Gastrocnemius medialis (tissue), 4 donors: ENCODE data around the gene PIK3R1. TPM values are rescaled to one million over a fixed set of nuclear protein-coding genes. Genes with fewer than 3 reads are reported as not detected.

Source experiments
- ATAC-seq, 2 donors: fragments of 150-250 bp; one replicate each; pipeline ENCODE4 v1.9.1; 2016
- DNase-seq, 2 donors: peaks; one replicate each; pipeline ENCODE4 v3.0.0-alpha.2; 2019
- H3K27ac ChIP-seq, 4 donors: fragments of 200-600 bp; sonication (generic); 1 replicate in 1 of 4; 2 replicates in 3 of 4; pipeline ENCODE4 v1.5.1; 2016 to 2018; ENCODE audit warnings: mild to moderate bottlenecking in 2 of 4, moderate library complexity in 1 of 4
- H3K27me3 ChIP-seq, 3 donors: fragments of 200-600 bp; sonication (generic) in 2 of 3; 1 replicate in 1 of 3; 2 replicates in 2 of 3; pipeline versions ENCODE4 v1.5.1 to v1.6.0; 2016 to 2019; ENCODE audit warnings: mild to moderate bottlenecking in 1 of 3, moderate library complexity in 1 of 3
- H3K36me3 ChIP-seq, 2 donors: fragments of 200-600 bp; sonication (generic) in 1 of 2; one replicate each; pipeline ENCODE4 v1.5.1; 2017 to 2018
- H3K4me1 ChIP-seq, 2 donors: fragments of 200-600 bp; sonication (generic) in 1 of 2; one replicate each; pipeline ENCODE4 v1.5.1; 2016 to 2017; ENCODE audit warnings: mild to moderate bottlenecking in 2 of 2
- H3K4me3 ChIP-seq, 4 donors: fragments of 200-600 bp; sonication (generic) in 3 of 4; 1 replicate in 1 of 4; 2 replicates in 3 of 4; pipeline ENCODE4 v1.5.1; 2016 to 2019; ENCODE audit warnings: mild to moderate bottlenecking in 2 of 4
- H3K9me3 ChIP-seq, 3 donors: fragments of 200-600 bp; sonication (generic) in 2 of 3; 1 replicate in 1 of 3; 2 replicates in 2 of 3; pipeline ENCODE4 v1.5.1; 2016 to 2019
- POLR2A ChIP-seq, 2 donors: fragments of 450-650 bp; IDR thresholded peaks; one replicate each; pipeline ENCODE4 v1.6.1; 2017; ENCODE audit warnings: antibody characterized with exemption in 2 of 2, mild to moderate bottlenecking in 2 of 2, moderate library complexity in 2 of 2
- in situ Hi-C, 4 donors: fragments of 200-750 bp; cut with MboI; loops; one replicate each; pipeline versions ENCODE4 v1.15.0 to v1.8.0; 2017; ENCODE audit warnings: low sequenced_read_pairs in 4 of 4
- intact Hi-C: fragments of 100-400 bp; cut with DNase I; formaldehyde crosslinking; loops from one replicate; pipeline ENCODE4 v1.15.1; 2023; ENCODE audit warnings: low total_unique reads
- total RNA-seq, 4 donors: library from RNA; depleted of rRNA; stranded (reverse); fragments of >200 nt; gene quantifications; one replicate each; pipeline versions ENCODE4 v1.1.0 to v1.2.3, GENCODE V29; 2016
- TF ChIP-seq, protein P1 (sequence below), 5 experiments: fragments of 450-650 bp in 3 of 5; fragments of 200-600 bp in 2 of 5; sonication (generic) in 2 of 5; IDR thresholded peaks in 4 of 5; conservative IDR thresholded peaks in 1 of 5; 1 replicate in 4 of 5; 2 replicates in 1 of 5; pipeline ENCODE4 v1.5.1; 2016 to 2019; ENCODE audit warnings: antibody characterized with exemption in 5 of 5, mild to moderate bottlenecking in 3 of 5, moderate library complexity in 3 of 5

PIK3R1 gene
- total RNA-seq, 4 donors from 2014 or later = 87.2 to 129 (median 100) TPM

DNA sequence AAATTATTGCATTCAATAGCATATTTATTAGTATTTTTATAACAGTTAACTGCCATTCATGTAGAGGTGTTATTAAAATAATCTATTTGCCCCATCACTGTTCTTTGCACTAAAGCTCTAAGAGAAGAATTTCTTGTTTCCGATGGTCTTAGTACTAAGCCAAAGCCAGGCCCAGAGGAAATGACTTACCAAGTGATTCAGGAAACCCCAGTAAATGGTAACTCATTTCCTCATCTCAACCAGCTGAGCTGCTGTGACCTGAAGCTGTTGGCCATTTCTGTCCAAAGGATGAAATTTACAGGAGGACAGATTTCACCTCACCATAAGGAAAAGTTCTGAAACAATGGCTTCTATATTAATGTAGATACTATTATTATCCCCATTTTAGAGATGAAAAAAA is 117.0 kb downstream of the PIK3R1 start:
- in situ Hi-C loops = no loop called here
- Histone ChIP-seq H3K27me3 (no peaks in the 10 kb centered on the region), H3K4me3 (no peak overlapping the region), H3K36me3 (no peaks in the 10 kb centered on the region), H3K4me1 (no peaks in the 10 kb centered on the region), H3K27ac (no peak overlapping the region), H3K9me3 (no peaks in the 10 kb centered on the region)
- ATAC-seq (no peak), DNase-seq (no peak)
- intact Hi-C loops = no loop called here
- TF ChIP-seq, protein P1, sequence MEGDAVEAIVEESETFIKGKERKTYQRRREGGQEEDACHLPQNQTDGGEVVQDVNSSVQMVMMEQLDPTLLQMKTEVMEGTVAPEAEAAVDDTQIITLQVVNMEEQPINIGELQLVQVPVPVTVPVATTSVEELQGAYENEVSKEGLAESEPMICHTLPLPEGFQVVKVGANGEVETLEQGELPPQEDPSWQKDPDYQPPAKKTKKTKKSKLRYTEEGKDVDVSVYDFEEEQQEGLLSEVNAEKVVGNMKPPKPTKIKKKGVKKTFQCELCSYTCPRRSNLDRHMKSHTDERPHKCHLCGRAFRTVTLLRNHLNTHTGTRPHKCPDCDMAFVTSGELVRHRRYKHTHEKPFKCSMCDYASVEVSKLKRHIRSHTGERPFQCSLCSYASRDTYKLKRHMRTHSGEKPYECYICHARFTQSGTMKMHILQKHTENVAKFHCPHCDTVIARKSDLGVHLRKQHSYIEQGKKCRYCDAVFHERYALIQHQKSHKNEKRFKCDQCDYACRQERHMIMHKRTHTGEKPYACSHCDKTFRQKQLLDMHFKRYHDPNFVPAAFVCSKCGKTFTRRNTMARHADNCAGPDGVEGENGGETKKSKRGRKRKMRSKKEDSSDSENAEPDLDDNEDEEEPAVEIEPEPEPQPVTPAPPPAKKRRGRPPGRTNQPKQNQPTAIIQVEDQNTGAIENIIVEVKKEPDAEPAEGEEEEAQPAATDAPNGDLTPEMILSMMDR (IDR thresholded peaks at IDR 0.05 in 4 of 5, conservative IDR thresholded peaks at IDR 0.05 in 1 of 5) = no peak
- no peak for TF ChIP-seq POLR2A (IDR thresholded peaks at IDR 0.05)

DNA sequence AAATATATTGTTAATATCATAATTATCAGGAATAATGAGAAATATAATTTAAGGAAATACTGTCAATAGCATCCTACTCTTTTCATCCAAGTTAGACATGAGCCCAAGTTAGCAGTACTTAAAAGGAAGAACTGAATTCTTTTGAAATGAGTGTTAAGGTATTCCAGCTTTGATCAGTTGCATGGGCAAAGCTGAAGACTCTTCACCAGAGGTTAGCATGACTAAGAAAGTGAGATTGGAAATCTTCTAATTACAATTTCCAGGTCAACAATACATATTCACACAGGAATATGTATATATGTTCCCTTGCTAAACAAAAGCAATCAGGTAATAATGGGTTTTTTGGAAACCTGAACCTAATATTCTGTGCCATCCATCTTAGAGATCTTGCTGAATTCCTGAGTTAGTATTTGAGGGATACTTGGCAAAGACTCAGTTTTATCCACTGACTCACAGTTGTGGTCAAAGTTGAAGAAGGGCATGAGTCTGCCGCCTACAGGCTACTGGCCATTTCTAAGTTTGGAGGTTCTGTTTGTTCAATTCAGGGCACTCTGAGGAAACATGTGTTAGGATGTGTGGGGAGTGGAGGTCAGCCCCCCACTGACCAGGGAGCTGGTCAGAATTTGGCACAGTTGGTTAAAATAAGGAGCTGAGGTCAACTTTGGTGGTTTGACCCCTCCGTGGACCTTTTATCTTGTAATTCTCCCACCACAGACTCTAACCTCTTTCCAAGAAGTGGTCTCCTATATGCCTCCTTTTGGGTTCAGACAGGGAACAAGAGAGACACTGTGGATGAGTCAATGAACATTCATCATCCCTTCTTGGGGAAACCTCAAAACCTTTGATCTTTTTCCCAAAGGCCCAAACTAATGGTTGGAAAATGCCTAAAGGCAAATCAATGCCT is 118.3 kb downstream of the PIK3R1 start:
- ATAC-seq = no peak
- in situ Hi-C loops = no loop called here
- TF ChIP-seq, protein P1 (IDR thresholded peaks at IDR 0.05 in 4 of 5, conservative IDR thresholded peaks at IDR 0.05 in 1 of 5) = no peak
- TF ChIP-seq POLR2A (IDR thresholded peaks at IDR 0.05) = no peak
- no peak for DNase-seq
- intact Hi-C loops = no loop called here
- Histone ChIP-seq H3K27me3 (no peaks in the 10 kb centered on the region), H3K27ac (no peak overlapping the region), H3K9me3 (no peaks in the 10 kb centered on the region), H3K4me3 (no peak overlapping the region), H3K36me3 (no peaks in the 10 kb centered on the region), H3K4me1 (no peaks in the 10 kb centered on the region)

DNA sequence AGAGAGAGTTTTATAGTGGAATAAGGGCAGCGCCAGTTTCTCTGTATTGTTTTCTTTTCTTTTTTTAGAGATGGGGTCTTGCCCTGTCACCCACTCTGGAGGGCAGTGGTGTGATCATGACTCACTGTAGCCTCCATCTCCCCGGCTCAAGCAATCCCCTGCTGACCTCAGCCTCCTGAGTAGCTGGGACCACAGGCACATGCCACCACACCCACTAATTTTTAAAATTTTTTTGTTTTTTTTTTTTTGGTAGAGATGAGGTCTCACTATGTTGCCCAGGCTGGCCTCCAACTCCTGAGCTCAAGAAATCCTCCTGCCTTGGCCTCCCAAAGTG is 119.0 kb downstream of the PIK3R1 start:
- in situ Hi-C loops = no loop called here
- Histone ChIP-seq H3K27me3 (no peaks in the 10 kb centered on the region), H3K9me3 (no peaks in the 10 kb centered on the region), H3K4me3 (no peak overlapping the region), H3K27ac (no peak overlapping the region), H3K36me3 (no peaks in the 10 kb centered on the region), H3K4me1 (no peaks in the 10 kb centered on the region)
- DNase-seq (no peak), ATAC-seq (no peak)
- TF ChIP-seq POLR2A (IDR thresholded peaks at IDR 0.05) = no peak
- TF ChIP-seq, protein P1 (IDR thresholded peaks at IDR 0.05 in 4 of 5, conservative IDR thresholded peaks at IDR 0.05 in 1 of 5) = no peak
- intact Hi-C loops = no loop called here

DNA sequence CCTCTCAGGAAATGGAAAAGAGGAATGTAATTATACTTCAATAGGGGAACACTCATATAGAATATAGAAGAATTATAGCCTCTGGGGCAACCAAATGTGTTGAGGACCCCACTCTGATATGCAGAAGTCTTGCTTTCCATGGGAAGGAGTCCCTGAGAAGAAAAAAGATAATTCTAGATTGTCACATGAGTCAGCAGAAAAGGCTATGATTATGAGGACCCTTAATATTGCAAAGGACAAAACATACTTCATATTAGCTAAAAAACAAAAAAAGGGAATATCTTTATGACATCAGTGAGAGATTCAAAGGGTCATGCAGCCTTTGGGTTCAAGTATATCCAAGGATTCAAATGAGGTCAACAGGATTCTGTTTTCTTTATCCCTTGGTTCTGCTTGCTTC is 119.5 kb downstream of the PIK3R1 start:
- no peak for ATAC-seq
- intact Hi-C loops (no loop called here), in situ Hi-C loops (no loop called here)
- Histone ChIP-seq H3K4me1 (no peaks in the 10 kb centered on the region), H3K36me3 (no peaks in the 10 kb centered on the region), H3K4me3 (no peak overlapping the region), H3K27ac (no peak overlapping the region), H3K9me3 (no peaks in the 10 kb centered on the region), H3K27me3 (no peaks in the 10 kb centered on the region)
- DNase-seq = no peak
- TF ChIP-seq, protein P1 (IDR thresholded peaks at IDR 0.05 in 4 of 5, conservative IDR thresholded peaks at IDR 0.05 in 1 of 5) = no peak
- TF ChIP-seq POLR2A (IDR thresholded peaks at IDR 0.05) = no peak
